Measurements from ENCODE around the gene IL24. TPM values are rescaled to one million over a fixed set of nuclear protein-coding genes. Genes with fewer than 3 reads are reported as not detected.

Gene IL24
- polyA plus RNA-seq, 6 donors from 2014 or later = 44.1 to 94.5 (median 57.5) TPM

DNA sequence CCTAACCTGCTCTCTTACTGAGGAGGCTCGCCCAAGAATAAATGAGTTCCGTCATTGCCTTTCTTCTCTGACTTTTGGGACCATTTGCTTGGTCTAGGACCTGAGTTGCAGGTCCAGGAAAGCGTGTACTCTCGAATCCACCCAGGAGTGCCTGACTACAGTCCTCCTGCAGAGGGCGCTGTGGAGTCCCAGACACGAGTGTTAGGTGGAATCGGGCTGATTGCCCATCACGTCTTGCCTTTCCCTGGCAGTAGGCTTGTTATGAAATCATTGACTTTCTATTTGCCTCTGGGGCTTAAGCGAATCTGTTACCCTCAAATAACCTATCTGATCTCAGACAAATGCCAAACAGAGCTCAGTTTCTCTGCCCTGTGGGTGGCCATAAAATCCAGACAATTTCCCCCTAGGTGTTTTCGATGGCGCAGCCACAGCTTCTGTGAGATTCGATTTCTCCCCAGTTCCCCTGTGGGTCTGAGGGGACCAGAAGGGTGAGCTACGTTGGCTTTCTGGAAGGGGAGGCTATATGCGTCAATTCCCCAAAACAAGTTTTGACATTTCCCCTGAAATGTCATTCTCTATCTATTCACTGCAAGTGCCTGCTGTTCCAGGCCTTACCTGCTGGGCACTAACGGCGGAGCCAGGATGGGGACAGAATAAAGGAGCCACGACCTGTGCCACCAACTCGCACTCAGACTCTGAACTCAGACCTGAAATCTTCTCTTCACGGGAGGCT, 32.1 kb upstream of the IL24 start, which contains the start of gene IL20:
TSS of gene IL20 (plus strand) at position 685 of the 733 bp plus-strand sequence. CDS start 230 bp downstream, outside the sequence.
- ATAC-seq (ENCODE audit: low read depth in 2 of 2) = peak; percentile 81 to 92
- peak within 1 kb of the TSS in 2 of 6 donors; percentile 52 to 61 for H3K27ac Mint-ChIP-seq
- peak; percentile 62 for DNase-seq
- H3K27me3 Mint-ChIP-seq = peaks cover 19 to 22% (median 20%) of the 10 kb centered on the region in 3 donors
- peaks cover 0 to 8% (median 7%) of the 10 kb centered on the region in 3 donors for H3K4me1 Mint-ChIP-seq
- H3K9me3 Mint-ChIP-seq = no peaks in the 10 kb centered on the region
- peak within 1 kb of the TSS in 1 of 8 donors; percentile 16 for H3K4me3 Mint-ChIP-seq
- H3K36me3 Mint-ChIP-seq = peaks cover 0 to 8% of the 10 kb centered on the region in 2 donors

DNA sequence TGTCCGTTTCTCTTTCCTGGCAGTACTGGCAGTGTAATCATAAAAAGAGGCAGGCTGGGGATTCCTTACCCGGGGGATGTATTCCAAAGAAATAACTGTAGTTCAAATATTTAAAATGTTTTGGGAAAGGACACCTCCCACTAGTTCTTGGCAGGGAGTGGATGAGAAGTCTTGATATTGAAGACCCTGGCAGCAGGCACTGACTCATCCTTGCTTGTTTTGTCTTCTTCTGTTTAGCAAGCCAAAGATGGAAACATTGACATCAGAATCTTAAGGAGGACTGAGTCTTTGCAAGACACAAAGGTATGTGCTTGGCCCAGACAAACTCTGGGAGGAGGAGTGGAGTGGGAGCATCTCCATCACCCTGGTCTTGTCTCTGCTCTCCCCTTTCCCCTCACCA, 31.2 kb upstream of the IL24 start:
- H3K27me3 Mint-ChIP-seq = peaks cover 15 to 16% (median 15%) of the 10 kb centered on the region in 3 donors
- peak overlapping the region in 1 of 6 donors; percentile 61 for H3K27ac Mint-ChIP-seq
- no peak overlapping the region for H3K4me3 Mint-ChIP-seq
- ATAC-seq (ENCODE audit: low read depth in 2 of 2) (no peak), DNase-seq (no peak)
- no peaks in the 10 kb centered on the region for H3K9me3 Mint-ChIP-seq
- H3K4me1 Mint-ChIP-seq = peaks cover 0 to 11% (median 8%) of the 10 kb centered on the region in 3 donors
- H3K36me3 Mint-ChIP-seq = peaks cover 0 to 6% of the 10 kb centered on the region in 2 donors

DNA sequence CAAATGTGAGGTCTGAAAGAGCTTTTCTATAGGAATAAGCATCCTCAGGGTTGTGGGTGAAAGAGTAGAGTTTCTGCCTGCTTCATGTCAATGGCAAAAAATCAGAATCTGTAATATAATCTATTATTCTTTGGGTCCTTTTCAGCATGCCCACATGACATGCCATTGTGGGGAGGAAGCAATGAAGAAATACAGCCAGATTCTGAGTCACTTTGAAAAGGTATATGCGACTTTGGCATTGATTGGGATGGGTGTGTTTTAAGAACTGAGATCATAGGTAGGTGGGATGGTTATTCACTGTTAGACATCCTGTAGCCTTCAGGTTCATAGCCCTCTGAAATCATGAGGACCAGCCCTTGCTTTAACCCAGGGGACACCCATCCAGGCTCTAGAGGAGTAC, 30.0 kb upstream of the IL24 start:
- no peaks in the 10 kb centered on the region for H3K36me3 Mint-ChIP-seq
- no peak for DNase-seq
- no peaks in the 10 kb centered on the region for H3K9me3 Mint-ChIP-seq
- H3K27ac Mint-ChIP-seq = peak overlapping the region in 1 of 6 donors; percentile 42
- H3K27me3 Mint-ChIP-seq = peaks cover 8 to 11% (median 9%) of the 10 kb centered on the region in 3 donors
- no peak for ATAC-seq (ENCODE audit: low read depth in 2 of 2)
- peaks cover 0 to 11% (median 8%) of the 10 kb centered on the region in 3 donors for H3K4me1 Mint-ChIP-seq
- no peak overlapping the region for H3K4me3 Mint-ChIP-seq

GRCh38 chr1:206867716-206868115, 29.5 kb upstream of the IL24 start:
- H3K36me3 Mint-ChIP-seq = no peaks in the 10 kb centered on the region
- DNase-seq (no peak), ATAC-seq (ENCODE audit: low read depth in 2 of 2) (no peak)
- H3K9me3 Mint-ChIP-seq = no peaks in the 10 kb centered on the region
- H3K27ac Mint-ChIP-seq = peak overlapping the region in 2 of 6 donors; percentile 47 to 59
- peaks cover 0 to 11% (median 8%) of the 10 kb centered on the region in 3 donors for H3K4me1 Mint-ChIP-seq
- H3K27me3 Mint-ChIP-seq = peaks cover 6 to 11% (median 7%) of the 10 kb centered on the region in 3 donors
- H3K4me3 Mint-ChIP-seq = no peak overlapping the region

DNA sequence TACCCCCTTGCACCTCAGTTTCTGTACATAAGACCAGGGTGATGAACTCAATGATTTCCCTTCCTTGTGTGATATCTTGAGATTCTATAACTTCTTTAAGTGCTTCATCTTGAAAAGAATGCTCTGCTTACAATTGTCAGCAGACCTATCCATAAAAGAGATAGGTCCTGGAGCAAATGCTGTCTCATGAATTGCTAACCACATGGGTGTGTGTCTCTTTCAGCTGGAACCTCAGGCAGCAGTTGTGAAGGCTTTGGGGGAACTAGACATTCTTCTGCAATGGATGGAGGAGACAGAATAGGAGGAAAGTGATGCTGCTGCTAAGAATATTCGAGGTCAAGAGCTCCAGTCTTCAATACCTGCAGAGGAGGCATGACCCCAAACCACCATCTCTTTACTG, 29.0 kb upstream of the IL24 start:
- Mint-ChIP-seq H3K4me1 (peaks cover 0 to 11% (median 8%) of the 10 kb centered on the region in 3 donors), H3K4me3 (no peak overlapping the region), H3K9me3 (no peaks in the 10 kb centered on the region), H3K27ac (peak overlapping the region in 1 of 6 donors; percentile 47), H3K27me3 (peaks cover under 1 to 6% (median 1%) of the 10 kb centered on the region in 3 donors), H3K36me3 (peaks cover 0 to 2% of the 10 kb centered on the region in 2 donors)
- DNase-seq (no peak), ATAC-seq (ENCODE audit: low read depth in 2 of 2) (no peak)

- no peak overlapping the region for H3K27ac Mint-ChIP-seq
- peaks cover 11 to 20% of the 10 kb centered on the region in 2 donors for H3K36me3 Mint-ChIP-seq
- H3K9me3 Mint-ChIP-seq = peaks cover 4 to 23% (median 13%) of the 10 kb centered on the region in 7 donors
- DNase-seq = no peak
- H3K4me3 Mint-ChIP-seq = no peak overlapping the region
- H3K4me1 Mint-ChIP-seq = peaks cover 0 to 5% (median 0%) of the 10 kb centered on the region in 3 donors
- peaks cover 0 to 6% (median 0%) of the 10 kb centered on the region in 3 donors for H3K27me3 Mint-ChIP-seq
- ATAC-seq (ENCODE audit: low read depth in 2 of 2) = no peak
These were observed 25.1 kb upstream of the IL24 start for GRCh38 chr1:206872139-206872538.

GRCh38 chr1:206873603-206874188, 23.5 kb upstream of the IL24 start:
- ATAC-seq (ENCODE audit: low read depth in 2 of 2) (no peak), DNase-seq (no peak)
- Mint-ChIP-seq H3K36me3 (peaks cover 11 to 27% of the 10 kb centered on the region in 2 donors), H3K4me3 (peak overlapping the region in 1 of 8 donors; percentile 5), H3K4me1 (peaks cover 0 to 5% (median 0%) of the 10 kb centered on the region in 3 donors), H3K27ac (peak overlapping the region in 1 of 6 donors; percentile 20), H3K9me3 (peaks cover 6 to 39% (median 24%) of the 10 kb centered on the region in 7 donors), H3K27me3 (no peaks in the 10 kb centered on the region)

DNA sequence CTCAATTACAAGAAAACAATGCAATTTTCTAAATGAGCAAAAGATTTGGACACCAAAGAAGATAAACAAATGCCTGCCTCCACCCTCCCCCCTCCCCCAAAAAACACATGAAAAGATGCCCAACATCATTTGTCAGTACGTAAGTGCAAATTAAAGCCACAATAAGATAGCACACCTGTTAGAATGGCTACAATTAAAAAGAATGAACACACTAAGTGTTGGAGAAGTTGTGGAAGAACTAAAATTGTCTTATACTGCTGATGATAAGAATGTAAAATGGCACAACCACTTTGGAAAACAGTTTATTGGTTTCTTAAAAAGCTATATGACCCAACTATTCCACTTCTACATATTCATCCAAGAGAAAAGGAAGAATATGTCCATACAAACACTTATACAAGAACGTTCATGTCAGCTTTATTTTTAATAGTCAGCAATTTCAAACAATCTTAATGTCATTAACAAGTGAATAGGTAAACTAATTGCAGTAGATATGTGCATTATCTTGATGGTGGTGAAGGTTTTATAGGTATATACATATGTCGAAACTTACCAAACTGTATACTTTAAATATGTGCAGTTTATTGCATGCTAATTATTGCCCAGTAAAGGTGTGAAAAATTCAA, 21.4 kb upstream of the IL24 start:
- no peaks in the 10 kb centered on the region for H3K4me1 Mint-ChIP-seq
- DNase-seq = no peak
- H3K9me3 Mint-ChIP-seq = peaks cover 8 to 49% (median 24%) of the 10 kb centered on the region in 7 donors
- H3K36me3 Mint-ChIP-seq = peaks cover 19 to 35% of the 10 kb centered on the region in 2 donors
- H3K27ac Mint-ChIP-seq = no peak overlapping the region
- H3K4me3 Mint-ChIP-seq = no peak overlapping the region
- no peak for ATAC-seq (ENCODE audit: low read depth in 2 of 2)
- H3K27me3 Mint-ChIP-seq = no peaks in the 10 kb centered on the region

GRCh38 chr1:206878456-206878855, 18.8 kb upstream of the IL24 start:
- Mint-ChIP-seq H3K27me3 (no peaks in the 10 kb centered on the region), H3K4me1 (no peaks in the 10 kb centered on the region), H3K9me3 (peaks cover 8 to 49% (median 24%) of the 10 kb centered on the region in 7 donors), H3K27ac (no peak overlapping the region), H3K36me3 (peaks cover 19 to 32% of the 10 kb centered on the region in 2 donors), H3K4me3 (no peak overlapping the region)
- DNase-seq = no peak
- no peak for ATAC-seq (ENCODE audit: low read depth in 2 of 2)

GRCh38 chr1:206880314-206880713, 16.9 kb upstream of the IL24 start:
- no peaks in the 10 kb centered on the region for H3K27me3 Mint-ChIP-seq
- H3K9me3 Mint-ChIP-seq = peaks cover 8 to 44% (median 21%) of the 10 kb centered on the region in 7 donors
- no peak overlapping the region for H3K4me3 Mint-ChIP-seq
- H3K36me3 Mint-ChIP-seq = peaks cover 15 to 28% of the 10 kb centered on the region in 2 donors
- H3K4me1 Mint-ChIP-seq = no peaks in the 10 kb centered on the region
- DNase-seq = no peak
- no peak for ATAC-seq (ENCODE audit: low read depth in 2 of 2)
- no peak overlapping the region for H3K27ac Mint-ChIP-seq

- no peak overlapping the region for H3K27ac Mint-ChIP-seq
These were observed 14.7 kb upstream of the IL24 start for GRCh38 chr1:206882555-206882954.

DNA sequence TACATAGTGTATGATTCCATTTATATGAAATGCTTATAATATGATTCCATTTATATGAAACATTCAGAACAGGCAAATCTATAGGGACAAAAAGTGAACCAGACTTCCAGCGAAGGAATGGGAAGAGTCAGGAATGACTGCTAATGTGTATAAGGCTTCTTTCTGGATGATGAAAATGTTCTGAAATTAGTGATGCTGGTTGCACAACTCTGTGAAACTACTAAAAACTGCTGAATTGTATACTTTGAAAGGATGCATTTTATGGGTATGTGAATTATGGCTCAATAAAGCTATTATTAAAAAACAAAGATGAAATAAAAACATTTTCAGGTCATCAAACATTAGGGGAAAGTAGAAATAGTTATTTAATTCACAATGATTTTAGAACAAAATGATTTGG, 14.1 kb upstream of the IL24 start:
- DNase-seq (no peak), ATAC-seq (ENCODE audit: low read depth in 2 of 2) (no peak)
- no peaks in the 10 kb centered on the region for H3K4me1 Mint-ChIP-seq
- peaks cover 0 to 6% (median under 1%) of the 10 kb centered on the region in 3 donors for H3K27me3 Mint-ChIP-seq
- no peak overlapping the region for H3K4me3 Mint-ChIP-seq
- H3K27ac Mint-ChIP-seq = no peak overlapping the region
- H3K9me3 Mint-ChIP-seq = peaks cover 0 to 16% (median 10%) of the 10 kb centered on the region in 7 donors
- H3K36me3 Mint-ChIP-seq = peaks cover 8 to 13% of the 10 kb centered on the region in 2 donors

More at GRCh38 chr1:206882555-206882954, 14.7 kb upstream of the IL24 start:
- Mint-ChIP-seq H3K27me3 (peaks cover 0 to 6% (median 0%) of the 10 kb centered on the region in 3 donors), H3K4me3 (no peak overlapping the region), H3K4me1 (no peaks in the 10 kb centered on the region), H3K9me3 (peaks cover 0 to 22% (median 12%) of the 10 kb centered on the region in 7 donors), H3K36me3 (peaks cover 8 to 15% of the 10 kb centered on the region in 2 donors)
- DNase-seq (no peak), ATAC-seq (ENCODE audit: low read depth in 2 of 2) (no peak)

DNA sequence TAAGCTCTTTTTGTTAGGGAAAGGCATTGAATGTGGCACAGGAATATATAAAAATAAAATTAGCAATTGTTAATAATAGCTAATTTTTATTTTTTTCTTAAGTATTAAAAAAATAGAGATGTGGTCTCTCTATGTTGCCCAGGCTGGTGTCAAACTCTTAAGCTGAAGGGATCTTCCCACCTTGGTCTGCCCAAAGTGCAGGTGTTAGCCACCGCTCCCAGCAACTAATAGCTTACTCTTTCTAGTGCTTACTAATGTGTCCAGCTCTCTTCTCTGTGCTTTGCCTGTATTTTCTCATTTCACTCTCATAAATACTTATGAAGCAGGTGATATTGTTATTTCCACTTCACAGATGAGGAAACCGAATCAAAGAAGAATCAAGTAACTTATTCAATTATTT, 13.4 kb upstream of the IL24 start:
- no peak overlapping the region for H3K4me3 Mint-ChIP-seq

More for the DNA sequence above, 13.4 kb upstream of the IL24 start:
- Mint-ChIP-seq H3K27ac (no peak overlapping the region), H3K27me3 (peaks cover 0 to 6% (median 5%) of the 10 kb centered on the region in 3 donors), H3K36me3 (peaks cover 6 to 7% of the 10 kb centered on the region in 2 donors), H3K9me3 (peaks cover 0 to 8% (median 6%) of the 10 kb centered on the region in 7 donors), H3K4me1 (no peaks in the 10 kb centered on the region)
- DNase-seq (no peak), ATAC-seq (ENCODE audit: low read depth in 2 of 2) (no peak)
